ENCODE results near the gene ADARB2.
"Not testable (repeated sequence)": the region's sequence is repeated elsewhere in the genome, so short reads cannot be mapped to it uniquely, and the experiment has no call there.

Gene ADARB2

DNA sequence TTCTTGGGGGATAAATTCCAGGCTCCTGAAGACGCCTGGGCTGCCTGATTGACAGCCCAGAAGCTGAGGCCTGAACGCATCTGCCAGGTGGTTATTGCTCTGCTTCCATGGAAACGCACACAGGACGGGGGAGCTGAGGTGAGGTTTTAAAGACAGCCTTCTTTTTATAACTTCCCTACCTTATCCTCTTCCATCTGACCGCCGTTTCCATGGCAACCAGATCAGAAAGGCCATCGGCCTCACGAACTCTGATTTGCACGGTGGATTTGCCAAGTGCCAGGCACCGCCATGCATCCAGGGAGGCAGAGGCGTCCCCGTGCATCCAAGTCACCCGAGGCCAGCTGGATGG lies 260.9 kb downstream of the ADARB2 start:
- DNase-seq: no peak

DNA sequence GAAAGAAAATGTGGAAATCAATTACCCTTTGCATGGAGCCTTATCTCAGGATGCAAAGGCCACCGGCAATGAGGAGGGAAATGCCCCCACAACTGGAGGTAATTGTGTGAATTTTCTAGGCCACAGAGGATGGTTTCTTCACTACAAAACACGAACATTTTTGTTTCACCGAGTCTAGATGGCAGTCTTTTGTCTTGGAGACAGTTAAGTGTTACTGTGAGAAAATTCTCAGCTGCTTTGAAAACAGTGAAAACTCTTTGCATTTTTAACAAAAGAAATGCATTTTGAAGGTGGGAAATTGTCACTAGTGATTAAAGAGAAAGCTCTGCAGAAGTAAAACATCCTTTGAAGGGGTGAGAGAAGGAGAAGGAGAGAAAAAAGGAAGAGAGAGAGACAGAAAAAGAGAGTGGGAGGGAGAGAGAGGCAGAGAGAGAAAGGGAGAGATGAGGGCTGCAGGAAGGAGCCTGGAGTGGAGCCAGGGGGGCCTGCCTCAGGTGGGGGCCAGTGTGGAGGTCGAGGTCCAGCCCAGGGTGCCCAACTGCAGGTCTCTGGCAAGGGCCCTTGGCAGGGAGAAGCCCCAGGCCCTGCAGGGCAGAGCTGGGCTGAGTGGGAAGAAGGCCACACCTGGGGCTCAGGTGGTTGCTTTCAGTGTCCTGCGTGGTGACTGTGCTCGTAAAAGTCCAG lies 261.4 kb downstream of the ADARB2 start:
- no peak for DNase-seq

DNA sequence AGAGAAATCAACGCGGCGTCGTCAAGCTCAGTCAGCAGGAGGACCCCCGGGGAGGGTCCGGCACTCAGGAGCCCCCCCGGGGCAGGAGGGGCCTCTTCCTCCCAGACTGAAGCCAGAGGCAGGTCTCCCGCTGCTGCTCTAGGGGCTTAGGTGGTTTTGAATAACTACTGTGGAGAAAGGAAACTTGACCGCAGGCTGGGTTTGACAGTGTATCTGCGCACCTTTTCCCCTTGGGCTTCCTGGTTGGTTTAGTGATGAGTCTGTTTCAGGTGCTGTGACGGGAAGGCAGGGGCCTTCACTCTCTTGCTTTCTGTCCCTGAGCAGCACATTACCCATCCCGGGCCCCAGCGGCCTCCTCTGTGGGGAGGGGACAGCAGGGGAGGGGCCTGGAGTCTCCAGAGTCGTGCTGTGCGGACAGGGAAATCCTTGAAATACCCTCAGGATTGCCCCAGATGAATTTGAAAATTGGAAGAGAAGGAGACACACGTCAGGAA lies 262.2 kb downstream of the ADARB2 start:
- no peak for DNase-seq

DNA sequence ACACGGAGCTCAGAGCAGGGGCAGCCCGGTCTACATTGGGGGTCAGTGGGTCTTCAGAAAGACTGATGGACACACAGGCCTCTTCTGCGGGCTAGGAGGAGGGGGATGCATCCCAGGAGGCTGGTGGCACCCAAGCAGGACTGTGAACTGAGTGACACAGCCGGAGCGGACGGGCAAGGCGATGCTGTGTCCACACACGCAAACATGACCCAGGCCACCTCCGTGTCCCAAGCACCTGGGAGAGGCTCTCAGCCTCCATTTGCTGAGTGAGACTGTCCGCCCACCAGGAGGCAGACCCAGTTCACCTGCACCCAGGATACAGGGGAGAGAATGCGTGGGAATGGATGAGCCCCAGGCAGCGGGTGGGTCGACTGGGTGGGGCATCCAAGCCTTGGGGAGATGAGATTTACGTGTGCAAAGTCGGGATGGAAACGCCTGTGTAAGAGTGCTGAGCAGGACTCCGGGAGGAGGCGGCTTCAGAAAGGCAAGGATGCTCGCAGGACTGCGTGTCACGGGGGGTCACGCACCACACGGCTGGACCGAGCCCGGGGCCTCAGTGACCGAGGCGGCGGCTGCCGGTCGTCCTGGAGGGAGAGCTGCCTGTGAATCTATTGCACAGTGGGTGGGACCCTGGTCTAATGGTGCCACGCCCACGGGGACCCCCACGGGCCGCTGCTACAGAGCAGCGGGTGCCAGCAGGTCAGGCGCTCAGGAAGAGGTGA lies 262.8 kb downstream of the ADARB2 start:
- DNase-seq: no peak

DNA sequence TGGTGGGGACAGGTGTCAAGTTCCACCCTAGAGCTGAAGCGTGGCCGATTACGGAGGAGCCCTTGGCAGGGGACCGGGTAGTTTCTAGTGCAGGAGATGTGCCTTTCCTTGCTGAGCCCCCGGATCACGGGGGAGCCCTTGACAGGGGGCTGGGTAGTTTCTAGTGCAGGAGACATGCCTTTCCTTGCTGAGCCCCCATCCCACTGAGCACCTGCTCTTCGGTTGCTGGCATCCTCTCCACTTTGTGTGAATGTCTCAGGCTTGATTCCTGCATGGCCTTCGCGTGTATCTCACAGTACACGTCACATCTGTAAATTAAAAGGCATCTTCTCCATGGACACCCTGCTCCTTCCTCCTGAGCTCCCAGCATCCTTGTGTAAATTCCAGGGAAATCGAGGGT lies 263.5 kb downstream of the ADARB2 start:
- no peak for DNase-seq

DNA sequence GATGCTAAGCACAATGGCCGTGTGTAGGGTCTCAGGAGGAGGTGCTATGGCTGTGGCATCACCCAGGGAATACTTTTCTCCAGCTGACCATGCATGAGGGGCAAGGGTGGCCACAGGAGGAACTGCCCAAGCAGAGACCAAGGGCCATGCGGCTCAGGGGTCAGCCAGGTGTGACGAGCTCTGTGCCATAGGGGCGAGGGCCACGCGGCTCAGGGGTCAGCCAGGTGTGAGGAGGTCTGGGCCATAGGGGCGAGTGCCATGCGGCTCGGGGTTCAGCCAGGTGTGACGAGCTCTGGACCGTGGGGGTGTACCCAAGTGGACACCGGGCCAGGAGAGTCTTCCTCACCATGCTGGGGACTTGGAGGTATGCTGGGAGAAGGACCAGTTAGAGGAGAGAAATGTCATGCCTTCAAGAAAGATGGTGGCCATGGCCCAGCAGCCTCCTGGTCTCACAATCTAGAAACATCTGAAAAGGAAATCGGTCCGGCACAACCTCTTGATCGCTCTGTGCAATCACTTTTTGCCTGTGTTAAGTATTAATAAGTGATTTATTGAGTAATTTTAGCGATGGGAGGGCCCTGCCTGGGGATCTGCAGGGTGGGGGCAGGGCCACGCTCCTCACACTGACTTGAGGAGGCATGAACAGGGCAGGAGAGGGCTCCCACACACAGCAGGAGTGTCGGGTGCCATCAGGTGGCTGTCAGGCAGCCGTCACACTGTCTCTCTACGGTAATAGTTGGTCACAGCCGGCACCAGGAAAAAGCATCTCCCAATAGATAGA lies 265.0 kb downstream of the ADARB2 start:
- no peak for DNase-seq

DNA sequence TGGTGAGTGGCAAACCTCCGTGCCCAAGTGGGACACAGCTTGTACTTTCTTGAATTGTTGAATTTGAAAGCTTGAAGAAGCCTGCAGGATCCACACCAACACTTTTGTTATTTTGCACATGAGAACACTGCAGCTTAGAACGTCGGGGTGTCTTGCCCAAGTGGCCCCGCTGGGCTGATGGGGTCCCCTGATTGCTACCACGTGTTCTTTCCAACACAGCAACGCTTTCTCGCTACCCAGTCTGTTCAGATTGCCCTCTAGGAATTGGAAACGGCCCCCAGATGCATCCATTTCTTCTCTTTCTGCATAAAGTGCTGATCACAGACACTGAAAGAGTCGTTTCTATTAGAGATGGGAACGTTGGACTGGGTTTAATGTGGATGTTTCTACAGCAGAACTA lies 268.5 kb downstream of the ADARB2 start:
- DNase-seq: no peak

DNA sequence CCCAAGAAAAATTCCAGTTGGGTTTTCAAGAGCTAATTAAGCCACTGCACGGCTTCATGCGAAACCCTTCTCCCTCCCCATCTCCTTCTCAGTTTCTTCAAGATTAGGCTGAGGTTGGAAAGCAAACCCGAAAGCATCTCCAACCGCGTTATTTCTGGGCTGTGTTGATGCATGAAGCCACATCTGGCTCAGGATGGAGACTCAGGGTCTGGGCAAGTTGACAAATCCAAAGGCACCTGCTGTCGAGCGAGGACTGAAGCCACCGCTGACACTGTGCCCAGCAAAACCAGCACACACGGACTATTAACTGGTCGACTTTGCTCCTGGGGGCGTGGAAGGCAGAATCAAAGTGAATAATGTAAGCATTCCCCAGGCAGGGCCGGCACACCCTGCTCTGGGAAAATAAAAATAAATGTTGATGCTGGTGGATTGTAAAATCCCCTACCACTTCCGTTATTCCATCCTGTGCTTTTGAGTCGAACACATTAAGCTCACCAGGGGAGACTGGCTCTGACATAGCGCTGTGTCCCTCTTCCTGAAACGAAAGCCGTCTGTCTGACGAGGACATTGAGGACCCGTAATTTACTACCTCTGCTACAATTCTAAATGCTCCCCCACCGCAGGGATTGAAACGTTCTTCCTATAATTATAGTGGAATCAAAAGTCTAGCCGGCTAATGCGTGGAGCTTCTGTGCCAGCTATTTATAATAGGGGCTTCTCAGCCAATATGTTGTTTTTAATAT lies 269.8 kb downstream of the ADARB2 start:
- no peak for DNase-seq

DNA sequence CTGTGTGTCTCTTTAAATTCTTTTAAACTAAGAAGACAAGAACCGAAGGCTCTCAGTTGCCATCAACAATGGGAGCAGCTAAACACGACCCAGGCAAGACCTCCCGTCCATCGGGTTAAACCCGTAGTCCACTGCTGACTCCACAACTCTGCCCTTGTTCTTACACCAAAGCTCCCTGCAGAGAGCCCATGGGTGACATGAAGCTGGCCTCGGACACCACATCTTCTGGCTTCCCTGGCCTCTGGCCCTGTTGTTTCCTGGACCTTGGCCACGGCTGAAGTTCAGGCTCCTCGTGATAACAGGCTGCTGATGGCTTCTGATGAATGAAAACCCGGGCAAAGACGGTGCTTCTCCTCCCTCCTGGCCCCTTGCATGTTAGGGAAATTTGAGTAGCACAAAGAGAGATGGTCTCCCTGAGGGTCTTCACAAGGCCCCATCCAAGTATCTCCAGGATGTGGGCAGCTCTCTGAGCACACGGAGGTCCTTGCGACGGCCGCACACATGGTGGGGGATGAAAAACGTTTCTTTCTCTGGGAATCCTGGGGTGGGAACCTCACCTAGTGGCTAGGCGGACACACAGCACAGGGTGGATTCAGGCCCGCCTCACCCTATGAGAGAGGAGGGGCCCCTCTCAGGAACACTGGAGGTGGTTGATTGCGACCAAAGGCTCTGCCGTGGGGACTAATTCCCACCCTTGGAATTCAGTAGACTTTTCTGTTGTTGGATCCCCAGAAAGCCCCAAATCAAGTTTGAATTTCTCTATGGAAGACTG lies 271.1 kb downstream of the ADARB2 start:
- no peak for DNase-seq

DNA sequence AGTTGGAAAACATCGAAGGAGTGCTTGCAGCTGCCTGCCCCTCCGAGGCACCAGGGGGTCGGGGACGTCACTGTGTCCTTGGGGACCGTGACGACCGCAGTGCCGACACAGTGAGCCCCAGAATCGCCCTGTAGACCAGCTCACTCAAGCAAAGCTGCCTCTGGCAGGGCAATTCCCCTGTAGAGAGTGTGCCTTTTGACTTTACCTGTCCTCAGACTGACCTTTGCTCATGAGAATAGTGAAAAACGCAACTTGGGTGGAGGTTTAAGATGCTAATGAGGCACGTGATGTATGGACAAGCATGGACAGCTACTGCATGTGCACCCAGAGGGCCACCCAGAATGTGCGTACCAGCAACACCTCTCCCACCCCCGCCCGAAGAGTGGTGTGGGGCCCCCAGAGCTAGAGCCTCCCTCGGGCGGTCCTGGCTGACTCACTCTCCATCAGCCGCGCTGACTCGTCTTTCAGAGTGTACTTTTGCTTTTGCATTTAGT lies 271.9 kb downstream of the ADARB2 start:
- no peak for DNase-seq

DNA sequence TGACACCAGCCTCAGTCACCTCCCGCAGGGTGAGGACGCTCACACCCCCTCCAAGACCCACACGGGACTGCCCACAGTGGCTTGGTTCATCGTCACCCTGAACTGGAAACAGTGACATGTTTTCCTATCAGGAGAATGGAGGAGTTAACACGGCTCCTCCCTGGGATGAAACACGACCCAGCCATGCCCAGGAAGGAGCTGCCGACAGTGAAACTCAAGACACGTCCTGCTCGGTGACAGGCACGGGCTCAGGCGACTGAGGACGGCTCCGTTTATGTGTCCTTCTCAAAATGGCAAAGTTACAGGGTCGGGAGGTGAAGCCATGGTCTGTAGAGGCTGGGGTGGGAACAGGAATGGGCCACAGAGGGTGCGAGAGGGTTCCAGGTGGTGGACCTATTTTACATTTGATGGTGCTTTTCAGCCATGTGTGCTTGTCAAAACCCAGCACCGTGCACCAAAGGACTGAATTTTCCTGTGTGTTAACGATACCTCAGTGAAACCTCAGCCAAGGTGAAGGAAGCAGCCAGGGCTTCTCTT lies 272.4 kb downstream of the ADARB2 start:
- DNase-seq: no peak

DNA sequence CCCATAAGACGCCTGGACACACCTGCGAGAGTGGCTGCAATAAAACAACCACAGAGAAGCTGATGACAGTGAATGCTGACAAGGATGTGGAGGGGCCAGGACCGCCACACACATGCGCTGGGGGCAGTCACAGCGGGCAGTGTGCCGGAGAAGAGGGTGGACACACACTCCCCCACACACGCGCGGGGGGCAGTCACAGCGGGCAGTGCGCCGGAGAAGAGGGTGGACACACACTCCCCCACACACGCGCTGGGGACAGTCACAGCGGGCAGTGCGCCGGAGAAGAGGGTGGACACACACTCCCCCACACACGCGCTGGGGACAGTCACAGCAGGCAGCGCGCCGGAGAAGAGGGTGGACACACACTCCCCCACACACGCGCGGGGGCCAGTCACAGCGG lies 273.4 kb downstream of the ADARB2 start:
- DNase-seq: not testable (repeated sequence)

DNA sequence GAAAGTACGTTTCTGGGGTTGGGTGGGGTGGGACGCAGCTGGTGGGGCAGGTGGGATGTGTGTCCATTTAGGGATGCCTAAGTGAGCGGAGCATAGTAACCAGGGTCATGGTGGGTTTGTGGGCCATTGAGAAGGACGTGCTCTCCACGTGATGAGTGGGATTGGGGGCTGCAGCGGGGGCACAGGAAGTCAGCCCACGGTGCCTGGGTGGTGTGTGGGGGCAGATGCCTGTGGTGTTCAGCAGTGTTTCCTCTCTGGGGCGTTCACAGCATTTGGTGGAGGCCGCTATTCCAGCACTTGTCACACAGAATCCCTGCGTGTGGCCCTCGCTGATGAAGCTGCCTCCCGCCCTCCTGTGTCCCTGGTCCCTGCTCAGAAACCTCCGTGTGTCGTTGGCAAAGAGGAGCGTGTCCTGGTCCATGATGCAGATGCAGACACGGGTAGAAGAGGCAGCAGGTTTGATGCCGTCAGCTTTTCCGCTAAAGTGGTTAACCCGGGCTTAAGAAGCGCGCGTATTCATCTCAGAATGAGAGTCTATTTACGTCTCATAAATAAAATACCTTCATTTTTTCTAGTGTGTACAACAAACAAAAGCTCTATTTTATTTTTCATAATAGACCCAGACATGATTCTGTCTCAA lies 274.2 kb downstream of the ADARB2 start:
- no peak for DNase-seq

DNA sequence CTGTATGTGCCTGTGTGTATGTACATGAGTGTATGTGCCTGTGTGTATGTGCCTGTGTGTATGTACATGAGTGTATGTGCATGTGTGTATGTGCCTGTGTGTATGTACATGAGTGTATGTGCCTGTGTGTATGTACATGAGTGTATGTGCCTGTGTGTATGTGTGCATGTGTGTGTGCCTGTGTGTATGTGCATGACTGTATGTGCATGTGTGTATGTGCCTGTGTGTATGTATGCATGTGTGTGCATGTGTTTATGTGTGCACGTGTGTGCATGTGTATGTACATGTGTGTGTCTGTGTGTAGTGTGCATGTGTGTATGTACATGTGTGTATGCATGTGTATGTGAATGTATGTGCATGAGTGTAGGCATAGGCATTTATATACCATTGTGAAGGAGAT lies 274.8 kb downstream of the ADARB2 start:
- no peak for DNase-seq

DNA sequence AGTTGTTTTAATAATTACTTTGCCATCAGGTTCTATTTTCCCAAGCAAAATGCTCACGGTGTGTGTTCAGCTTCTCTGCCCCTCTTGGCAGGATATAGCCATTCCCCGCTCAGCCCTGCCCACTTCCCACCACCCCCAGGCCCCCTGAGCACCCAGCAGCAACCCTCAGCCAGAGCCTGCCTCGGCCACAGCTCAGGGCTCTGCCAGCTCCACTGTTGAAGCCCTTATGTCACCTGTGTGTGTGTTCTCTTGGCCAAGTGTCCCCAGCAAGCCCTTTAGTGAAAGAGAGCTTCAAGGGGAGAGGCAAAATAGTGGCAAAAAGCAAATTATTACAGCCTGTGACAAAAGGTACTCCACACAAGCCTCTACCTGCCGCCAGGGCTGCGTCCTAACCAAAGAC lies 275.3 kb downstream of the ADARB2 start:
- DNase-seq: no peak

DNA sequence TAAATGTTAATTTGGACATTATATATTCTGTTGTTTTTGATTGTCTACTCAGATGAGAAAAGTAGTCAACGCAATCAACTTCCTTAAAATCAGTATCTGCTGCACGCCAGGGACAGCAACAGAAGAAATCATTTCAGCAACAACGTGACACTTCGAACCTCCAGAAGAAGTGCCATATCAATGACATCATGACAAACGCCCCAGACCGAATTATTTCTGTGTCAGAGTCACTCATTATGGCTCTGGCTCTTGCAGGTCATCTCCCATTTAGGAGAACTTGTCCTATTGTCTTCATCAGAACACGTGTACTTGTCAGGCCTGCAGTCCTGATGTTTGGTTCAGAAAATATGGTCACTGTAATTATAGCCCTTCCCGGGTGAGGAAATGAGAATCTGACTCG lies 276.3 kb downstream of the ADARB2 start:
- no peak for DNase-seq

DNA sequence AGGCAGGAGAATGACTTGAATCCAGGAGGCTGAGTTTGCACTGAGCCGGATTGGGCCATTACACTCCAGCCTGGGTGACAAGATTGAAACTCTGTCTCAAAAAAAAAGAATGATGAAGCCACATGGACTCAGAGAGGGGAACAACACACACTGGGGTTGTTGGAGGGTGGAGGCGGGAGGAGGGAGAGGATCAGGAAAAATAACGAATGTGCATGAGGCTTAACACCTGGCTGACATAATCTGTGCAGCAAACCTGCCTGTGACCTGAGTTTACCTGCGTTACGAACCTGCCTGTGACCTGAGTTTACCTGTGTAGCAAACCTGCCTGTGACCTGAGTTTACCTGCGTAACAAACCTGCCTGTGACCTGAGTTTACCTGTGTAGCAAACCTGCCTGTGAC lies 277.7 kb downstream of the ADARB2 start:
- not testable (repeated sequence) for DNase-seq

DNA sequence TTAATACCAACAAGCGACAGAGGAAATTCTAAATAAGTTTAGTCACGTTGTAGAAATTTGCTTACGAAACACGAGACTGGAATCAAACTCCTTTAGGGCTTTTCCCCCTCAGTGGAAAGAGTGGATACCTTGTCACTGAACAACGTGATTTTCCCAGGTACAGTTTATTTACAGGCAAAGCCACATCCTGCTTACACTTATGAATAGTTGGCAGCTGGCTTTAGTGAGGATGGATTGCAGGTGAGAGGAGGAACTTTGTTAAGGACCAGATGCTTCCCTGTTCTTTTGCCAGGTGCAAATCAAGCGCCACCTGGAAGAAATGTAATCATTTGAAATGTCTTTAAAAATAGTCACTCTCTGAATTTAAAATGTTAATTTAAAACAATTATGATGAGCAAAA lies 282.4 kb downstream of the ADARB2 start:
- DNase-seq: no peak

DNA sequence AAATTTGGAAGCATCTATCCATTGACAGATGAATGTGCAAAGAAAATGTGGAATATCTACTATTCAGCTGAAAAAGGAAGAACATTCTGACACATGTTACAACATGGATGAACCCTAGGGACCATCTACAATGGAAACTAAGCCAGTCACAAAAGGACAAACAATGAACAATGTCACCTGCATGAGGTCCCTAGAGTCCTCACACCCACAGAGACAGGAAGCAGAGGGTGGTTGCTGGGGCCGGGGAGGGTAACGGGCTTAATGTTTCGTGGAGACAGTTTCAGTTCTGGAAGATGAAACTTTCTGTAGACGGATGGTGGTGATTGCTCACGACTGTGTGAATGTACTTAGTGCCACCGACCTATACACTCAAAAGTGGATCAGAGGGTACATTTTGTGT lies 282.9 kb downstream of the ADARB2 start:
- DNase-seq: no peak

DNA sequence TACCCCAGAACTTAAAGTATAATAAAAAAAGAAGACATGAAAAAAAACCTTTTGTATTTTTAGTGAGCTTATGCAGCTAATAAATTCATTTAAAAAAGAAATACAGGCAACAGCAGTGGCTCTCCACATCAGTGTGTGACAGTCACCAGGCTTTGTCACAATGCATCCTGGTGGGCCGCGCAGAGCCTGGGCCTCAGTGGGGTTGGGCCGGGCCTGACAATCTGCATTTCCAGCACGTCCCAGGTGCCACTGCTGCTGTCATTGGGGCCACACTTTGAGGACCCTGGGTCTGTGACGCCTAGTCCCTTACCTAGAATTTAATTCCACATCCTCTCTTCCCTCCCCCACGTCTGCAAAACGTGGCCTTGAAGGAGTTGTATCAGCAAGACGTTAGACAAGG lies 284.5 kb downstream of the ADARB2 start:
- no peak for DNase-seq

DNA sequence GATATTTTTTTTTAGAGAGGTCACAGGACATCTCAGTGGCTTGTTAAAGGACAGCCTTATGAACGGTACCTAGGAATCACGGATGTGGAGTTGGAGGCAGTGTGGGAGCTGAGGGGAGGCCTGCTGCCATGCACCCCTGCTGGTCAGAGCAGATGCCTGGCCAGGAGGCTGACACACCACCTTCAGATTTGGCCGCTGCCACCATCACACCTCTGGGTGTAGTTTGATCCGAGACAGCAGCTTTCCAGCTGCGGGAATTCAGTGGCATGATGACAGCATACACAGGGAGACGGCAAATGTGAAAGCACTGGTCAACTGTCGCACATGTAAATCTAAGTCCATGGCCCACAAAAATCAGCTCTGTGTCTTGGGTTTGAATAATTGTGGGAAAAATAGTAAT lies 285.4 kb downstream of the ADARB2 start:
- no peak for DNase-seq

Data from GF-D8 (cell line).